ENCODE measurements around the gene RANBP17.
"Not testable (repeated sequence)": the region's sequence is repeated elsewhere in the genome, so short reads cannot be mapped to it uniquely, and the experiment has no call there.

Gene RANBP17

GRCh38 chr5:170920196-170920595 lies 58.4 kb downstream of the RANBP17 start:
- TF ChIP-seq CTCF (IDR thresholded peaks at IDR 0.05; ENCODE audit: low read depth, low read length, missing control alignments), result no peak
- in situ Hi-C loops (cut with HindIII; ENCODE audit: low sequenced_read_pairs), result no loop called here
- H3K4me3 ChIP-seq (ENCODE audit: low read depth, low read length), result no peak overlapping the region
- no peak for DNase-seq (ENCODE audit: low read depth)

DNA sequence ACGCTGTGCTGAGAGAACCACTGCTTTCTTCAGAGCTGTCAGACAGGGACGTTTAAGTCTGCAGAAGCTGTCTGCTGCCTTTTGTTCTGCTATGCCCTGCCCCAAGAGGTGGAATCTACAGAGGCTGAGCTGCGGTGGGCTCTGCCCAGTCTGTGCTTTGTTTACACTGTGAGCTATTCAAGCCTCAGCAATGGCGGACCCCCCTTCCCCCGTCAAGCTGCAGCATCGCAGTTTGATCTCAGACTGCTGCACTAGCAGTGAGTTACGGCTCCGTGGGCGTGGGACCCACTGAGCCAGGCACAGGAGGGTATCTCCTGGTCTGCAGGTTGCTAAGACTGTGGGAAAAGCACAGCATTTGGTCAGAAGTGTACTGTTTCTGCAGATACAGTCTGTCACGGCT lies 60.5 kb downstream of the RANBP17 start:
- in situ Hi-C loops (cut with HindIII; ENCODE audit: low sequenced_read_pairs); DNase-seq (ENCODE audit: low read depth): not testable (repeated sequence)
- H3K4me3 ChIP-seq (ENCODE audit: low read depth, low read length), result peak overlapping the region; percentile 13

- DNase-seq (ENCODE audit: low read depth), result no peak
- in situ Hi-C loops (cut with HindIII; ENCODE audit: low sequenced_read_pairs), result no loop called here
- no peak for TF ChIP-seq CTCF (IDR thresholded peaks at IDR 0.05; ENCODE audit: low read depth, low read length, missing control alignments)
- no peak overlapping the region for H3K4me3 ChIP-seq (ENCODE audit: low read depth, low read length)
These were observed 62.2 kb downstream of the RANBP17 start for GRCh38 chr5:170923910-170924620.

- DNase-seq (ENCODE audit: low read depth); in situ Hi-C loops (cut with HindIII; ENCODE audit: low sequenced_read_pairs); H3K4me3 ChIP-seq (ENCODE audit: low read depth, low read length): not testable (repeated sequence)
These were observed 73.9 kb downstream of the RANBP17 start for GRCh38 chr5:170935534-170936218.

GRCh38 chr5:170937072-170937471 lies 75.3 kb downstream of the RANBP17 start:
- TF ChIP-seq CTCF (IDR thresholded peaks at IDR 0.05; ENCODE audit: low read depth, low read length, missing control alignments), result no peak
- in situ Hi-C loops (cut with HindIII; ENCODE audit: low sequenced_read_pairs), result no loop called here
- no peak overlapping the region for H3K4me3 ChIP-seq (ENCODE audit: low read depth, low read length)
- no peak for DNase-seq (ENCODE audit: low read depth)

DNA sequence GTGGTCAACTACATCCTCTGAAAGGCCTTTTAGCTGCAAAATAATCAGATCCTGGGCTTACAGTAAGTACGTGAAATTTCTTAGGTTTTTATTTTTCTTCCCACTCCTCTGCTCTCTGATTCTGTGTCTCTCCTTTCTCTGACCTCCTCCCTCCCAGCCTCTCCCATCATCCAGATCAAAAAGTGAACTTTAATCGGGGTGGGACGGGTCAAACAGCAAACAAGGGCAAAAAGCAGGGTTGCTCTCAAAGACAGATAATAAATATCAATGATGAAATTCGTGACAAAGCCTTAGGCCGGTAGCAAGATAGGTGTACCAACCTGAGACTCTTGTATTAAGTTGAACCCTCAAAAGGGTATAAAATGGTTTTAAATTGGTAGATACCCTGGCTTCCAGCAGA lies 76.1 kb downstream of the RANBP17 start:
- no peak overlapping the region for H3K4me3 ChIP-seq (ENCODE audit: low read depth, low read length)
- no peak for TF ChIP-seq CTCF (IDR thresholded peaks at IDR 0.05; ENCODE audit: low read depth, low read length, missing control alignments)
- in situ Hi-C loops (cut with HindIII; ENCODE audit: low sequenced_read_pairs), result no loop called here
- DNase-seq (ENCODE audit: low read depth), result no peak

GRCh38 chr5:170939178-170939577 lies 77.4 kb downstream of the RANBP17 start:
- no peak for TF ChIP-seq CTCF (IDR thresholded peaks at IDR 0.05; ENCODE audit: low read depth, low read length, missing control alignments)
- H3K4me3 ChIP-seq (ENCODE audit: low read depth, low read length), result no peak overlapping the region
- in situ Hi-C loops (cut with HindIII; ENCODE audit: low sequenced_read_pairs), result no loop called here
- DNase-seq (ENCODE audit: low read depth), result no peak

Data from astrocyte of the cerebellum (primary cell).